B cell (primary cell): ENCODE measurements around the gene TIRAP.

Experiments
- CTCF ChIP-seq: fragments of 200-600 bp; IDR thresholded peaks from one replicate; pipeline ENCODE4 v1.8.0; 2022; ENCODE audit warnings: antibody characterized with exemption, mild to moderate bottlenecking
- EZH2 ChIP-seq: IDR thresholded peaks from 2 replicates; pipeline ENCODE4 v1.6.1; 2012; ENCODE audit warnings: borderline replicate concordance, low read depth, mild to moderate bottlenecking, moderate library complexity, low read length; ENCODE audit not compliant: insufficient read depth, poor library complexity, severe bottlenecking

- TF ChIP-seq CTCF (no peak), EZH2 (no peak)
Observed at GRCh38 chr11:126246636-126247035, 36.3 kb upstream of the TIRAP start.
